ENCODE measurements around the gene APOBEC3H.

- no peak for TF ChIP-seq CTCF (IDR thresholded peaks at IDR 0.05)
- no peak for TF ChIP-seq POLR2A (IDR thresholded peaks at IDR 0.05)
- TF ChIP-seq POLR2AphosphoS5 (IDR thresholded peaks at IDR 0.05) = no peak
- TF ChIP-seq EP300 (IDR thresholded peaks at IDR 0.05) = no peak
Observed at GRCh38 chr22:39138357-39138997, 41.4 kb downstream of the APOBEC3H start.
